8988T (cell line): ENCODE measurements around the gene SPAAR.
A peak's percentile ranks its signal among the peaks of the same experiment; 100 is the strongest.
"Not testable (repeated sequence)": the region's sequence is repeated elsewhere in the genome, so short reads cannot be mapped to it uniquely, and the experiment has no call there.

Source experiments
- DNase-seq: peaks from one replicate; pipeline ENCODE4 v3.0.0; 2011

The SPAAR gene

GRCh38 chr9:35905051-35905781 lies 4.1 kb upstream of the SPAAR start:
- no peak for DNase-seq

- DNase-seq, result no peak
Measured at GRCh38 chr9:35905912-35906679, 3.2 kb upstream of the SPAAR start, which contains the start of gene HRCT1. HRCT1 (plus strand) TSS chr9:35906202; CDS start chr9:35906288, 86 bp downstream.

- no peak for DNase-seq
Measured at GRCh38 chr9:35906923-35907699, 2.2 kb upstream of the SPAAR start.

GRCh38 chr9:35907711-35908503 lies 1.4 kb upstream of the SPAAR start:
- peak; percentile 67 for DNase-seq

GRCh38 chr9:35908504-35909125 lies 675 bp upstream of the SPAAR start:
- no peak for DNase-seq

GRCh38 chr9:35909687-35910612 lies 660 bp downstream of the SPAAR start:
- DNase-seq, result no peak

- DNase-seq, result peak; percentile 48
Measured at GRCh38 chr9:35910613-35911359, 1.5 kb downstream of the SPAAR start.

- no peak for DNase-seq
Measured at GRCh38 chr9:35911690-35912089, 2.4 kb downstream of the SPAAR start.

- DNase-seq, result no peak
Measured at GRCh38 chr9:35912791-35913400, 3.6 kb downstream of the SPAAR start.

GRCh38 chr9:35913429-35913828 lies 4.1 kb downstream of the SPAAR start:
- DNase-seq, result not testable (repeated sequence)

GRCh38 chr9:35914301-35914807 lies 5.1 kb downstream of the SPAAR start:
- DNase-seq, result no peak

GRCh38 chr9:35915681-35916294 lies 6.5 kb downstream of the SPAAR start:
- no peak for DNase-seq

- DNase-seq, result no peak
Measured at GRCh38 chr9:35917261-35917660, 8.0 kb downstream of the SPAAR start.

- no peak for DNase-seq
Measured at GRCh38 chr9:35918780-35919179, 9.5 kb downstream of the SPAAR start.

GRCh38 chr9:35919212-35920008 lies 10.1 kb downstream of the SPAAR start:
- no peak for DNase-seq

- DNase-seq, result no peak
Measured at GRCh38 chr9:35920051-35920620, 10.8 kb downstream of the SPAAR start.

GRCh38 chr9:35923598-35923926 lies 14.3 kb downstream of the SPAAR start:
- DNase-seq, result no peak
